Measurements from ENCODE around the gene ANO10.

GRCh38 chr3:43573576-43573975, 48.2 kb downstream of the ANO10 start:
- no peak for TF ChIP-seq TAF1 (IDR thresholded peaks at IDR 0.05; ENCODE audit: borderline replicate concordance, low read depth, low read length)
- no peak for TF ChIP-seq POLR2AphosphoS5 (IDR thresholded peaks at IDR 0.05; ENCODE audit: low read depth, low read length)
- TF ChIP-seq POLR2A (IDR thresholded peaks at IDR 0.05; ENCODE audit: low read depth, low read length) = no peak
